Trophoblast cell (in vitro differentiated cells and primary cell): ENCODE results near the gene RBM28.

Experiments used
- DNase-seq, 2 donors: peaks; one replicate each; pipeline ENCODE4 v3.0.0-alpha.2; 2016
- H2AFZ ChIP-seq: 2 replicates; pipeline ENCODE4 v1.6.1; 2013; ENCODE audit warnings: low read length, moderate library complexity, mild to moderate bottlenecking; ENCODE audit not compliant: insufficient read depth, poor library complexity
- H2AK5ac ChIP-seq: 2 replicates; pipeline ENCODE4 v1.6.1; 2013; ENCODE audit warnings: mild to moderate bottlenecking, low read length
- H2BK120ac ChIP-seq: 2 replicates; pipeline ENCODE4 v1.6.1; 2013; ENCODE audit warnings: low read length, mild to moderate bottlenecking, moderate library complexity; ENCODE audit not compliant: insufficient read depth, poor library complexity
- H2BK12ac ChIP-seq: 2 replicates; pipeline ENCODE4 v1.6.1; 2013; ENCODE audit warnings: mild to moderate bottlenecking, low read length, moderate library complexity
- H2BK5ac ChIP-seq: 2 replicates; pipeline ENCODE4 v1.6.1; 2013; ENCODE audit warnings: low read length, low read depth, moderate library complexity, mild to moderate bottlenecking; ENCODE audit not compliant: poor library complexity
- H3K14ac ChIP-seq: 2 replicates; pipeline ENCODE4 v1.6.1; 2013; ENCODE audit warnings: mild to moderate bottlenecking, low read length
- H3K18ac ChIP-seq: 2 replicates; pipeline ENCODE4 v1.6.1; 2013; ENCODE audit warnings: mild to moderate bottlenecking, low read length
- H3K23ac ChIP-seq: 2 replicates; pipeline ENCODE4 v1.6.1; 2013; ENCODE audit warnings: low read length
- H3K27ac ChIP-seq: 2 replicates; pipeline ENCODE4 v1.5.1; 2013; ENCODE audit warnings: low read depth, mild to moderate bottlenecking, inconsistent platforms, low read length, moderate library complexity
- H3K27me3 ChIP-seq: 2 replicates; pipeline ENCODE4 v1.6.1; 2013; ENCODE audit warnings: inconsistent platforms, mild to moderate bottlenecking, low read length, moderate library complexity; ENCODE audit not compliant: insufficient read depth
- H3K36me3 ChIP-seq, 2 experiments: 1 replicate in 1 of 2; 2 replicates in 1 of 2; pipeline ENCODE4 v1.6.1; 2013; ENCODE audit warnings: low read length in 2 of 2, mild to moderate bottlenecking in 2 of 2, moderate library complexity in 1 of 2; ENCODE audit not compliant: insufficient read depth in 2 of 2, control insufficient read depth in 1 of 2
- H3K4ac ChIP-seq: 2 replicates; pipeline ENCODE4 v1.6.1; 2013; ENCODE audit warnings: low read depth, mild to moderate bottlenecking, low read length, moderate library complexity
- H3K4me1 ChIP-seq, 2 experiments: 1 replicate in 1 of 2; 2 replicates in 1 of 2; pipeline ENCODE4 v1.6.1; 2013; ENCODE audit warnings: low read length in 2 of 2, mild to moderate bottlenecking in 2 of 2, moderate library complexity in 1 of 2; ENCODE audit not compliant: insufficient read depth in 2 of 2, control insufficient read depth in 1 of 2
- H3K4me2 ChIP-seq: 2 replicates; pipeline ENCODE4 v1.6.1; 2013; ENCODE audit warnings: inconsistent platforms, mild to moderate bottlenecking, low read length, moderate library complexity
- H3K4me3 ChIP-seq: 2 replicates; pipeline ENCODE4 v1.5.1; 2013; ENCODE audit warnings: mild to moderate bottlenecking, low read depth, low read length, inconsistent platforms
- H3K79me1 ChIP-seq: one replicate; pipeline ENCODE4 v1.6.1; 2013; ENCODE audit warnings: low read length
- H3K79me2 ChIP-seq: 2 replicates; pipeline ENCODE4 v1.6.1; 2013; ENCODE audit warnings: low read length, mild to moderate bottlenecking; ENCODE audit not compliant: control insufficient read depth, insufficient read depth, poor library complexity
- H3K9ac ChIP-seq: 2 replicates; pipeline ENCODE4 v1.6.1; 2013; ENCODE audit warnings: mild to moderate bottlenecking, low read length
- H3K9me3 ChIP-seq: 2 replicates; pipeline ENCODE4 v1.6.1; 2013; ENCODE audit warnings: low read depth, mild to moderate bottlenecking, control low read depth, inconsistent platforms, low read length; ENCODE audit not compliant: insufficient read depth
- H4K12ac ChIP-seq: 2 replicates; pipeline ENCODE4 v1.6.1; 2013; ENCODE audit warnings: low read depth, mild to moderate bottlenecking, low read length, moderate library complexity
- H4K8ac ChIP-seq: 2 replicates; pipeline ENCODE4 v1.6.1; 2013; ENCODE audit warnings: low read depth, mild to moderate bottlenecking, low read length, moderate library complexity
- H4K91ac ChIP-seq: one replicate; pipeline ENCODE4 v1.6.1; 2013; ENCODE audit warnings: low read depth, mild to moderate bottlenecking, low read length, moderate library complexity
- WGBS: extraction: QIAGEN DNeasy Blood & Tissue Kit; methylation state at CpG from one replicate; pipeline ENCODE4 v1.1.7; 2013; ENCODE audit warnings: missing lambda C conversion rate; ENCODE audit not compliant: insufficient read length, insufficient coverage; ENCODE audit errors: extremely low coverage; 5-methylcytosine and 5-hydroxymethylcytosine counted together

Gene RBM28

DNA sequence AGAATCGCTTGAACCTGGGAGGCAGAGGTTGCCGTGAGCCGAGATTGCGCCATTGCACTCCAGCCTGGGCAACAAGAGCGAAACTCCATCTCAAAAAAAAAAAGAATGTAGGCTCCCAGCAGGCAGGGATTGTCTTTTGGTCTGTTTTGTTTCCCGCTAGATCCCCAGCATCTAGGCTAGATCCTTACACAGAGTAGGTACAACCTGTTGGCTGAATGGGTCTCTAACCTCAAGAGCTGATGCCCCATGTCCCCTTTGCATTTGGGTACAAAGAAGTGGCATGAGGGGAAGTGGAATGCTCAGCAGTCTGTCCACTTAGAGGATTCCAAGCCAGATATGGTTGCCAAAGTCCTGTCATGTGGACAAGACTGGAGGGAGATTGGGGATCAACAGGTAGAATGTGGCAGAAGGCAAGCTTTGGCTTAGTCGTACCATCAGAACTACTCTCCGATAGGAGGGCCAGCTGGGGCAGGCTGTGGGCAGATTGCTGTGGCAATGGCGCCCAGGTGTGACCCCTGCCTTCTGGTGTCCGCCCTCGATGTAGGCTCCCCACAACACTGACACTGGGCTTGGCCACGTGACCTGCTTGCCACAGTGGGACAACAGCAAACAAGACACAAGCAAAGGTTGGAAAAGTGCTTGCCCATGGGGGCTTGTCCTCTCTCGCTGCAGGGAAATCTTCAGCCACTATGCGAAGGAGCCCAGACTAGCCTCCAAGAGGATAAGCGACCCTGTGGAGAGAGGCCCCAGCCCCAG, 81.3 kb downstream of the RBM28 start:
- no peaks in the 10 kb centered on the region for H3K9me3 ChIP-seq
- peaks cover 25 to 32% of the 10 kb centered on the region in 2 experiments for H3K4me1 ChIP-seq
- no peak overlapping the region for H3K18ac ChIP-seq
- peaks cover 16% of the 10 kb centered on the region for H3K79me1 ChIP-seq
- H4K91ac ChIP-seq: no peak overlapping the region
- H4K12ac ChIP-seq: no peak overlapping the region
- no peak overlapping the region for H2BK5ac ChIP-seq
- no peak overlapping the region for H2AFZ ChIP-seq
- DNase-seq: no peak
- H3K14ac ChIP-seq: no peak overlapping the region
- no peak overlapping the region for H2AK5ac ChIP-seq
- no peak overlapping the region for H3K23ac ChIP-seq
- no peak overlapping the region for H3K4ac ChIP-seq
- H4K8ac ChIP-seq: no peak overlapping the region
- no peak overlapping the region for H2BK120ac ChIP-seq
- H2BK12ac ChIP-seq: no peak overlapping the region
- no peak overlapping the region for H3K4me3 ChIP-seq
- WGBS: no CpG with 5 or more reads among the region's 15 CpGs
- H3K36me3 ChIP-seq: no peaks in the 10 kb centered on the region
- H3K27ac ChIP-seq: no peak overlapping the region
- no peak overlapping the region for H3K9ac ChIP-seq
- H3K27me3 ChIP-seq: no peaks in the 10 kb centered on the region
- no peak overlapping the region for H3K4me2 ChIP-seq
- no peaks in the 10 kb centered on the region for H3K79me2 ChIP-seq

DNA sequence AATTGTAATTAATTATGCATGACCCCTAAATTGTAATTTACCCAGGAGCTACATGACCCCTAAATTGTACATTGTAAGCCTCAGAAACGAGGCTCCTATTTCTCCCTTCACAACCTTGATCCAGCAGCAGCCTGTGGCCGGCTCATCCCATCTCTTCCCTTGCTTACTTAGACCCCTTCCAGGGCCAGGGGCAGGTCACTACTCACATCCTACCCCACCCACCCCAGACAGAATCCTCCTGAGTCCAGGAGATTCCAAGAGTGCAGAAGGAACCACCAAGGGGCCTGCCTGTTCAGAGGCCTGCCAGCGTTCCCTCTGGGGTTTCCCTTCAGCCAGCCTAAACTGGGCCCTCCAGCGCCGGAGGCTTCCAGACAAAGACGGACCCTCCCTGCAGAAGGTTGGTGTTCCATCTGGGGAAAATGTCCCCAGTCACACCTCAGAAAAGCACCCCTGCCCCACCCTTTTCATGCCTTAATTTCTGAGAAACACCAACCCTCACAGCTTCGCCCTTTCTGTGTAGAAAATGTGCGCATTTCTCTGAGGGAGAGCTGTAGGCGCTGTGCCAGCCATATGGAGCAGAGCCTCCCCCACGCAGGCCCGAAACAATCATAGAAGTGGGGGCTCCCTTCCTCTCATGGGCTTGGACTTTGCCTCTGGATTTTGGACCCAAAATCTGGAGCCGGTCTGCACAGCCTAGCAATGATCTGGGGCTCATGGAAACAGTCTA, 83.5 kb downstream of the RBM28 start:
- Histone ChIP-seq H2AK5ac (peak overlapping the region; percentile 82), H2BK5ac (peak overlapping the region; percentile 74), H3K79me1 (peaks cover 13% of the 10 kb centered on the region), H3K4me3 (no peak overlapping the region), H3K9ac (no peak overlapping the region), H3K14ac (peak overlapping the region; percentile 59), H4K91ac (peak overlapping the region; percentile 77), H3K4me2 (peak overlapping the region; percentile 10), H3K23ac (no peak overlapping the region), H4K8ac (peak overlapping the region; percentile 48), H2AFZ (no peak overlapping the region), H2BK12ac (peak overlapping the region; percentile 97), H3K4me1 (peaks cover 17 to 22% of the 10 kb centered on the region in 2 experiments), H2BK120ac (peak overlapping the region; percentile 56), H3K36me3 (no peaks in the 10 kb centered on the region), H3K9me3 (no peaks in the 10 kb centered on the region), H3K4ac (peak overlapping the region; percentile 17), H3K18ac (peak overlapping the region; percentile 73), H3K27ac (peak overlapping the region; percentile 73), H3K27me3 (no peaks in the 10 kb centered on the region), H3K79me2 (no peaks in the 10 kb centered on the region), H4K12ac (peak overlapping the region; percentile 70)
- DNase-seq: peak in 1 of 2 donors; percentile 6
- WGBS: no CpG with 5 or more reads among the region's 12 CpGs

DNA sequence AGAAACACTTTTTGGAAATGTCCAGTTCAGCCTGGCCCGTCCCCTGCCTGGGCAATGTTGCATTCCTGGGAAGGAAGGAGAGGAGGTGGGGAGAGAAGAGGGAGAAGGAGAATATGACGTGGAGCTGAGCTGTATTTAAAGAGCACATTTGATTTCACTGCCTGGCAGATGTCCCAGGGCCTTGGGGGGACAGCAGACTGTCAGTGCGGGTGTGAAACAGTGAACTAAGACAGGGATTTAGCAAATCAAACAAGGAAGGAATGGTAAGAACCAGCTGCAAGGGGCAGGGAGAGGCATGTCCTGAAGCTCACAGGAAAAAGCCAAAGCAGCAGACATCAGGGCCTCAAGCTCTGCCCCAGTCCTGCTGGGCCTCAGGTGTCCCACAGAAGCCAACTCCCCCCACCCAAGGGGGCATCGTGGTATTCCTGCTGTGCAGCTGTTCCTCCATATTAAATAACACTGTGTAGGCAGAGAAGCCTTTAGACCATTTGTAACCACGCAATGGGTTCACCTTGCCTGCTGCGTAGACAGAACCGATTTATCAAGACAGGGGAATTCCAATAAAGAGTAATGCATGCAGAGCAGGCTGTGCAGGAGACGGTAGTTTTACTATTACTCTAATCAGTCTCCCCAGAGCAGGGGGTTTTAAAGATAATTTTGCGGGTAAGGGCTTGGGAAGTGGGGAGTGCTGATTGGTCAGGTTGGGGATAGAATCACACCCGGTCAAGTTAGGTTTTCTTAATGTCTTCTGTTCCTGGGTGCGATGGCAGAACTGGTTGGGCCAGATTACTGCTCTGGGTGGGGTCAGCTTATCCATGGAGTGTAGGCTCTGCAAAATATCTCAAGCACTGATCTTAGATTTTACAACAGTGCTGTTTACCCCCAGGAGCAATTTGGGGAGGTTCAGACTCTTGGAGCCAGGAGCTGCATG, 84.3 kb downstream of the RBM28 start:
- Histone ChIP-seq H2AFZ (peak overlapping the region; percentile 55), H4K12ac (no peak overlapping the region), H4K8ac (peak overlapping the region; percentile 3), H3K23ac (no peak overlapping the region), H3K4me2 (peak overlapping the region; percentile 10), H3K4ac (peak overlapping the region; percentile 24), H3K18ac (peak overlapping the region; percentile 12), H3K14ac (peak overlapping the region; percentile 10), H2BK5ac (peak overlapping the region; percentile 15), H2AK5ac (no peak overlapping the region), H3K9me3 (no peaks in the 10 kb centered on the region), H3K79me2 (no peaks in the 10 kb centered on the region), H3K9ac (no peak overlapping the region), H3K27ac (peak overlapping the region; percentile 73), H3K27me3 (no peaks in the 10 kb centered on the region), H2BK12ac (peak overlapping the region; percentile 72), H2BK120ac (peak overlapping the region; percentile 70), H4K91ac (peak overlapping the region; percentile 53), H3K4me1 (peaks cover 17 to 22% of the 10 kb centered on the region in 2 experiments), H3K4me3 (no peak overlapping the region), H3K79me1 (peaks cover 13% of the 10 kb centered on the region), H3K36me3 (no peaks in the 10 kb centered on the region)
- no CpG with 5 or more reads among the region's 11 CpGs for WGBS
- peak; percentile 68 to 75 for DNase-seq

DNA sequence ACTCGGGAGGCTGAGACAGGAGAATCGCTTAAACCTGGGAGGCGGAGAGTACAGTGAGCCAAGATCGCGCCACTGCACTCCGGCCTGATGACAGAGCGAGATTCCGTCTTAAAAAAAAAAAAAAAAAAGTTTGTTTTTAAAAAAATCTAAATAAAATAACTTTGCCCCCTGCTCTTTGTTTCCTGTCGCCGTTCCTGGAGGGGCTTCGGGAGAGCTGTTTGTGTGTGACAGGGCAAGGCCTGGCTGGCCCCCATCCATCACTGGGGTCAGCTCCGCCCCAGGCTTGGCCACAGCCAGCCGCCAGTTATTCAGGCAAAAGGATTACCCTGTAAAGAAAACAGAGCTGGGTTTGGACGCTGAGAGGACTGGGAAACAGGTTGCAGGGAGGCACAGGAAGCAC, 86.2 kb downstream of the RBM28 start:
- no peak overlapping the region for H3K27ac ChIP-seq
- H3K4me1 ChIP-seq: peaks cover 17 to 22% of the 10 kb centered on the region in 2 experiments
- no peak overlapping the region for H4K8ac ChIP-seq
- no peaks in the 10 kb centered on the region for H3K79me2 ChIP-seq
- no peaks in the 10 kb centered on the region for H3K9me3 ChIP-seq
- no peak overlapping the region for H3K14ac ChIP-seq
- no peak overlapping the region for H3K4ac ChIP-seq
- H3K23ac ChIP-seq: no peak overlapping the region
- no peaks in the 10 kb centered on the region for H3K36me3 ChIP-seq
- no peak overlapping the region for H3K4me3 ChIP-seq
- no CpG with 5 or more reads among the region's 14 CpGs for WGBS
- no peak overlapping the region for H2BK120ac ChIP-seq
- no peak overlapping the region for H3K4me2 ChIP-seq
- peak overlapping the region; percentile 1 for H2BK12ac ChIP-seq
- no peak for DNase-seq
- H2AK5ac ChIP-seq: no peak overlapping the region
- H2BK5ac ChIP-seq: no peak overlapping the region
- H2AFZ ChIP-seq: no peak overlapping the region
- peaks cover 13% of the 10 kb centered on the region for H3K79me1 ChIP-seq
- H4K91ac ChIP-seq: no peak overlapping the region
- no peak overlapping the region for H3K18ac ChIP-seq
- H3K9ac ChIP-seq: no peak overlapping the region
- no peak overlapping the region for H4K12ac ChIP-seq
- no peaks in the 10 kb centered on the region for H3K27me3 ChIP-seq
